ENCODE results near the gene TEX29. TPM values are rescaled to one million over a fixed set of nuclear protein-coding genes. Genes with fewer than 3 reads are reported as not detected.

TEX29 gene
- total RNA-seq, 1 experiment from 2014 or later = 0.33 TPM

- WGBS (ENCODE audit: extremely low coverage, insufficient read length, low lambda C conversion rate) = no CpG with 5 or more reads among the region's 20 CpGs
- Histone ChIP-seq H4K20me1 (ENCODE audit: control insufficient read depth, insufficient read depth, insufficient read length) (no peaks in the 10 kb centered on the region), H3K4me2 (ENCODE audit: insufficient read depth, insufficient read length, low read length) (no peak overlapping the region), H3K27ac (ENCODE audit: insufficient read length, low read depth, low read length) (no peak overlapping the region), H2BK12ac (ENCODE audit: insufficient read length, low read depth, low read length) (no peak overlapping the region), H2BK20ac (ENCODE audit: low read depth, low read length, poor library complexity, severe bottlenecking) (no peak overlapping the region), H3K18ac (ENCODE audit: insufficient read length, low read depth, low read length) (no peak overlapping the region), H4K8ac (replicated peaks; ENCODE audit: insufficient read length, low read depth, low read length) (no peak overlapping the region), H3K9me3 (ENCODE audit: control insufficient read depth, low read depth, low read length) (peaks cover 4% of the 10 kb centered on the region), H2BK15ac (ENCODE audit: low read depth, low read length) (no peak overlapping the region), H3T11ph (ENCODE audit: low read length) (no peak overlapping the region), H3K14ac (ENCODE audit: insufficient read depth, low read length) (no peak overlapping the region), H2AK5ac (ENCODE audit: insufficient read length, low read length) (no peak overlapping the region), H2BK120ac (ENCODE audit: low read depth, low read length, poor library complexity, severe bottlenecking) (no peak overlapping the region), H3K9ac (ENCODE audit: extremely low read depth, insufficient read length, low read length) (no peak overlapping the region), H3K79me1 (ENCODE audit: insufficient read depth, low read depth, low read length, poor library complexity, severe bottlenecking) (no peaks in the 10 kb centered on the region), H3K27me3 (ENCODE audit: insufficient read depth, low read length) (no peaks in the 10 kb centered on the region), H3K23me2 (ENCODE audit: insufficient read length, low read depth, low read length, poor library complexity, severe bottlenecking) (no peaks in the 10 kb centered on the region), H4K5ac (ENCODE audit: insufficient read length, low read depth, low read length) (no peak overlapping the region), H3K79me2 (ENCODE audit: insufficient read depth, low read length) (peaks cover 2% of the 10 kb centered on the region; the same call in 1 of the 2 replicates), H3K4me1 (ENCODE audit: insufficient read depth, low read length) (no peaks in the 10 kb centered on the region), H3K56ac (ENCODE audit: insufficient read length, low read depth, low read length) (no peak overlapping the region), H3K23ac (ENCODE audit: insufficient read length, low read depth, low read length) (no peak overlapping the region), H2AFZ (ENCODE audit: low read length) (no peak overlapping the region), H2BK5ac (ENCODE audit: insufficient read length, low read length) (no peak overlapping the region), H4K91ac (ENCODE audit: insufficient read length, low read depth, low read length) (no peak overlapping the region), H3K4ac (ENCODE audit: low read depth, low read length) (no peak overlapping the region)
- Mint-ChIP-seq H3K36me3 (ENCODE audit: insufficient read depth in 1 of 3, low read depth in 3 of 3) (peaks cover 59 to 84% (median 82%) of the 10 kb centered on the region in 3 experiments), H3K4me1 (no peaks in the 10 kb centered on the region), H3K27ac (peak overlapping the region in 1 of 3 experiments; percentile 45; a peak in 2 of 7 replicates), H3K27me3 (ENCODE audit: low read depth) (no peaks in the 10 kb centered on the region; the same call in 1 of the 2 replicates), H3K9me3 (peaks cover 10 to 13% of the 10 kb centered on the region in 2 experiments), H3K4me3 (no peak overlapping the region)
- no peak for TF ChIP-seq CTCF (conservative IDR thresholded peaks at IDR 0.05)
- DNase-seq = no peak
Observed at GRCh38 chr13:111304603-111305289, 15.7 kb upstream of the TEX29 start.
